ENCODE data around the gene SLC13A4. TPM values are rescaled to one million over a fixed set of nuclear protein-coding genes. Genes with fewer than 3 reads are reported as not detected.

The SLC13A4 gene, protein sequence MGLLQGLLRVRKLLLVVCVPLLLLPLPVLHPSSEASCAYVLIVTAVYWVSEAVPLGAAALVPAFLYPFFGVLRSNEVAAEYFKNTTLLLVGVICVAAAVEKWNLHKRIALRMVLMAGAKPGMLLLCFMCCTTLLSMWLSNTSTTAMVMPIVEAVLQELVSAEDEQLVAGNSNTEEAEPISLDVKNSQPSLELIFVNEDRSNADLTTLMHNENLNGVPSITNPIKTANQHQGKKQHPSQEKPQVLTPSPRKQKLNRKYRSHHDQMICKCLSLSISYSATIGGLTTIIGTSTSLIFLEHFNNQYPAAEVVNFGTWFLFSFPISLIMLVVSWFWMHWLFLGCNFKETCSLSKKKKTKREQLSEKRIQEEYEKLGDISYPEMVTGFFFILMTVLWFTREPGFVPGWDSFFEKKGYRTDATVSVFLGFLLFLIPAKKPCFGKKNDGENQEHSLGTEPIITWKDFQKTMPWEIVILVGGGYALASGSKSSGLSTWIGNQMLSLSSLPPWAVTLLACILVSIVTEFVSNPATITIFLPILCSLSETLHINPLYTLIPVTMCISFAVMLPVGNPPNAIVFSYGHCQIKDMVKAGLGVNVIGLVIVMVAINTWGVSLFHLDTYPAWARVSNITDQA
- total RNA-seq (2022; extraction: Qiagen RNA extraction; ENCODE audit: low read depth) = not detected in 5 replicates

DNA sequence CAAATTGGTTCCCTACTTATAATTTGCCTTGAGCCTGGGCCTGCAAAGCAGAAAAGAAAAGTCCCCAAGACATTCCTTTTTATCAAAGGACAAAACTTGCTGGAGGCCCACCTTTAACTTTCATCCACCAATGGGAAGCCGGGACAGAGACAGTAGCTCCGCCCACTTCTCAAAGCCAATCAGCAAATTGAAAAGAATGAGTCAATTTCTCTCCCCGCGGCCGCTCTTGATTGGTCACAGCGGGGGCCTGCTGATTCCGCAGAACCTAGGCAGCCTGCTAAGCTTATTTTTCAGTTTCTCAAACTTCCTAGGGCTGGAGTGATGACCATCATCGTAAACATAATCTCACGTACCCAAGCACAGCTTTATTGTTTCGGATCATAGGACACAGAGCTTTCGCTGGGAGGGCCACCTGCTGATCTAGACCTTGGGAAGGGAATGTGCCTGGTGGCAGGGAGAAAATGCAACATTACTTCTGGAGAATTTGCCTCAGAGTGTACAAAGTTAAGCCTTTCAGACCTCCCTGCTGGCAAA lies at the start of gene SLC13A4:
SLC13A4 (minus strand) TSS at position 51 of the 534 bp plus-strand sequence. CDS start 690 bp downstream, outside the sequence.

DNA sequence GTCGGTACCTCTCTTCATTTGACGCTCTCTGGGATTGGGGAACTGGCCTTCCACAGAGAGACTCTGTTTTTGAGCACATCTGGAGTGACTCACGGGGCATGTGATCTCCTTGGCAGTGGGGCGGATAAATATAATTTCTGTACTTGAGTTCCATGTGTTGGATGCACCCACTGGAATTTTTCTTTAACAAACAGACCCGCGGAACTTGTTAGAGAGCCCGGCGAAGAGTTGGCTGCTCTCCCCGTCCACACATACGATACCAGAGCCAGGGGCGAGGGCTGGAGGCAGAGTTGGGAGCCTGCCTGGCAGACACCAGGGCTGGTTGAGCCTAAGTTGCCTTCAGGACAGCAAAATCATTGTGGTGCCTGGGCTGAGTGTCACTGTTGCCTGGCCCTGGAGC lies 20.8 kb upstream of the SLC13A4 start, which contains the start of gene FAM180A:
FAM180A (minus strand) TSS at position 44 of the 400 bp plus-strand sequence. CDS start 233 bp downstream, outside the sequence.

DNA sequence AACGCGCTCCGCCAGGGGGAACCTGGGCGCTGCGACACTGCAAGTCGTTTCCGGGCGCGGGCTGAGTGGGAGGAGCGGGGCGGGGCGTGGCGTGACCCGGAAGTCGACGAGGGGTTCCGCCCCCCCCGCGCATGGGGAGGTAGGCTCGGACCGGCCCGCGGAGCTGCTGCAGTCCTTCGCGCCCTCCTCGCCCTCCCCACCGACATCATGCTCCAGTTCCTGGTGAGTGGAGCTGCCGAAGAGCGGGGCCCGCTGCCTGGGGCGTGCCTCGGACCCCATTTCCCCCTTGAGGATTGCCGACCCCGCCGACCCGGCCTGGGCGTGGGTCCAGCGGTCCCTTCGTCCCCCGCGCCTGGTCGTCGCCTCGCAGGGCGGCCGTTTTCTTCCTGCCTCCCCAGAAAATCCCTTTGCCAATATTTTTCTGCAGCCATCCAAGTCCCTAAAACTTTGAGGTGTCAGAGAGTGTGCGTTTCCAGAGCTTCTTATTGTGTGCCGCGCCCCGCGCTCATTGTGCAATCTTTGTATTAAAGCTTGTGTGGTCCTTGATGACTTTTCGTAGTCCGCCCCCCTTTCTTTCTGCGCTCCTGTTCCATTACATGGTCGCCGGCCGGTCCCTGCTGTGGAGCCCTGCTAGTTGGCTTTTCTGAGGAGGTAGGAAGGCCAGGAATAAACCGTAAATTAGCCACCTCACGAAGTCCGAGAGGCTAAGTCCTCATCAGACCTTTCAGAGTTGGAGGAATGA lies 65.4 kb downstream of the SLC13A4 start, which contains the start of gene STMP1:
STMP1 (plus strand) TSS at position 142 of the 742 bp plus-strand sequence.

Other genes starting within 250 kb of the SLC13A4 start
- gene CNOT4, start 218.1 kb downstream of the SLC13A4 start, total RNA-seq (2022; extraction: Qiagen RNA extraction; ENCODE audit: low read depth) = 9.0 to 12.7 TPM (median 11.4 TPM) in 5 replicates
- 48.2 to 53.2 TPM (median 51.6 TPM) in 5 replicates for gene NUP205, start 170.3 kb downstream of the SLC13A4 start, total RNA-seq (2022; extraction: Qiagen RNA extraction; ENCODE audit: low read depth)
- gene STMP1, start 65.7 kb downstream of the SLC13A4 start, total RNA-seq (2022; extraction: Qiagen RNA extraction; ENCODE audit: low read depth) = 20.8 to 37.3 TPM (median 30.8 TPM) in 5 replicates
- gene FAM180A, start 20.6 kb upstream of the SLC13A4 start, total RNA-seq (2022; extraction: Qiagen RNA extraction; ENCODE audit: low read depth) = not detected in 5 replicates
- gene MTPN, start 249.2 kb upstream of the SLC13A4 start, total RNA-seq (2022; extraction: Qiagen RNA extraction; ENCODE audit: low read depth) = 72.1 to 135 TPM (median 118 TPM) in 5 replicates